Measurements from ENCODE around the gene LDAF1. TPM values are rescaled to one million over a fixed set of nuclear protein-coding genes. Genes with fewer than 3 reads are reported as not detected.

The LDAF1 gene
- total and polyA plus RNA-seq, 2 of the 8 experiments (the other 6 are each of a cell fraction or from before 2014, with no cell fraction given), result 32.4 to 34.2 TPM

DNA sequence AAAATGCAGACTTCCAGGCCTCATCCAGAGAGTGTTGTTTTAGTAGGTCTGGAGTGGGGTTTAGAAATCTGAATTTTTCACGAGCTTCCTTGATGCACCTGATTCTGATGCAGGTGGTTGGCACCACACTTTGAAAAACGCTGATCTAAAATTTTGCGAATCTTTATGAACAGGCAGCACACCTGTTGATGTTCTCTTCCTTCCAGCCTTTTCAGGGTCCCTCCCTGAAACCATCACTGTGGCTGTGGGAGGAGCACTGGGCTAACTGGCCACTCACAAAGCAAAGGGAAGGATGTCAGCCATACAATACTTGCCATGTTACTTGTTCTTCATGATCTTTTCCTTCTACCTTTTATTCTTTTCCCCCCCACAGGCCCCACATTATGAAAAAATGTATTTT, 14.2 kb downstream of the LDAF1 start:
- H3K27me3 ChIP-seq (replicated peaks in 1 of 4; ENCODE audit: control insufficient read depth in 3 of 4, extremely low read depth in 1 of 4, insufficient read depth in 3 of 4, low read length in 3 of 4), result no peaks in the 10 kb centered on the region
- H4K8ac ChIP-seq (ENCODE audit: extremely low read depth, insufficient read depth, low read length), result no peak overlapping the region
- H3K36me3 ChIP-seq (ENCODE audit: control insufficient read depth in 2 of 4, insufficient read depth in 4 of 4, low read length in 3 of 4), result peaks cover 16 to 78% (median 51%) of the 10 kb centered on the region in 4 experiments
- H2BK15ac ChIP-seq (ENCODE audit: low read length), result no peak overlapping the region
- H4K20me1 ChIP-seq (replicated peaks in 1 of 2; ENCODE audit: control insufficient read depth in 1 of 2, insufficient read depth in 2 of 2, low read length in 2 of 2), result no peaks in the 10 kb centered on the region
- FAIRE-seq, result no peak
- H3K4me1 ChIP-seq (replicated peaks in 1 of 4; ENCODE audit: control insufficient read depth in 3 of 4, insufficient read depth in 4 of 4, low read length in 3 of 4), result no peaks in the 10 kb centered on the region
- H2BK120ac ChIP-seq (replicated peaks; ENCODE audit: low read depth, low read length), result no peak overlapping the region
- no peak for DNase-seq (ENCODE audit: low read depth in 1 of 2, low spot score in 2 of 2)
- CTCF ChIA-PET (ENCODE audit: partially characterized antibody), result interaction anchor here (1.5 kb wide), 1 partner anchor 128 kb away, joined by 4 read pairs; no protein-coding TSS in a partner anchor
- H2BK5ac ChIP-seq (ENCODE audit: low read depth, low read length), result no peak overlapping the region
- H2AFZ ChIP-seq (ENCODE audit: low read length), result no peak overlapping the region
- no peak overlapping the region for H3K9ac ChIP-seq (replicated peaks in 1 of 4; ENCODE audit: extremely low read depth in 1 of 4, low read depth in 3 of 4, low read length in 3 of 4)
- H2AK5ac ChIP-seq (ENCODE audit: low read depth, low read length), result no peak overlapping the region
- no peak overlapping the region for H3K4ac ChIP-seq (replicated peaks; ENCODE audit: insufficient read length, low read depth, low read length)
- no peak overlapping the region for H3K18ac ChIP-seq (ENCODE audit: extremely low read depth, low read length)
- POLR2A ChIA-PET (ENCODE audit: partially characterized antibody), result interaction anchor here (1.0 to 1.5 kb wide), 2 partner anchors 12 to 95 kb away, joined by 3 to 5 read pairs; no protein-coding TSS in a partner anchor
- TF ChIP-seq HDAC6 (IDR thresholded peaks at IDR 0.05; ENCODE audit: low read depth, low read length), result no peak
- TF ChIP-seq SIN3A (conservative IDR thresholded peaks at IDR 0.05 in 1 of 2, IDR thresholded peaks at IDR 0.05 in 1 of 2; ENCODE audit: low read depth in 1 of 2, low read length in 2 of 2), result no peak
- TF ChIP-seq TBP (IDR thresholded peaks at IDR 0.05; ENCODE audit: low read depth, low read length), result no peak
- TF ChIP-seq POU5F1 (IDR thresholded peaks at IDR 0.05; ENCODE audit: low read depth, low read length), result no peak
- TF ChIP-seq SP1 (IDR thresholded peaks at IDR 0.05; ENCODE audit: low read depth, low read length), result no peak
- TF ChIP-seq, protein P1, sequence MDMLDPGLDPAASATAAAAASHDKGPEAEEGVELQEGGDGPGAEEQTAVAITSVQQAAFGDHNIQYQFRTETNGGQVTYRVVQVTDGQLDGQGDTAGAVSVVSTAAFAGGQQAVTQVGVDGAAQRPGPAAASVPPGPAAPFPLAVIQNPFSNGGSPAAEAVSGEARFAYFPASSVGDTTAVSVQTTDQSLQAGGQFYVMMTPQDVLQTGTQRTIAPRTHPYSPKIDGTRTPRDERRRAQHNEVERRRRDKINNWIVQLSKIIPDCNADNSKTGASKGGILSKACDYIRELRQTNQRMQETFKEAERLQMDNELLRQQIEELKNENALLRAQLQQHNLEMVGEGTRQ (IDR thresholded peaks at IDR 0.05; ENCODE audit: low read length), result no peak
- H4K5ac ChIP-seq (ENCODE audit: insufficient read length, low read depth, low read length), result no peak overlapping the region
- no peak overlapping the region for H3K56ac ChIP-seq (replicated peaks; ENCODE audit: insufficient read length, low read depth, low read length)
- no peak overlapping the region for H2BK20ac ChIP-seq (ENCODE audit: low read length)
- H3K4me2 ChIP-seq (ENCODE audit: insufficient read depth in 1 of 2, low read depth in 2 of 2, low read length in 2 of 2), result no peak overlapping the region
- WGBS, 2 experiments (ENCODE audit: extremely low coverage in 1 of 2, insufficient coverage in 1 of 2, insufficient read length in 1 of 2, insufficient replicate concordance in 2 of 2, low coverage in 1 of 2, low lambda C conversion rate in 2 of 2, missing lambda C conversion rate in 1 of 2), result 88% methylated on average over 3 of the region's 3 CpGs; no CpG with 5 or more reads in 1 of the 2 experiments
- H3K14ac ChIP-seq (ENCODE audit: insufficient read length), result no peak overlapping the region
- no peaks in the 10 kb centered on the region for H3K79me1 ChIP-seq (ENCODE audit: low read depth, low read length)
- peaks cover 0 to 4% of the 10 kb centered on the region in 2 experiments; a peak in 1 of 4 replicates for H3K79me2 ChIP-seq (ENCODE audit: control insufficient read depth in 1 of 2, insufficient read depth in 2 of 2, low read length in 2 of 2)
- H3K9me3 ChIP-seq (ENCODE audit: insufficient read depth in 2 of 2, low read depth in 1 of 2, low read length in 1 of 2), result no peaks in the 10 kb centered on the region
- H2BK12ac ChIP-seq (ENCODE audit: low read depth, low read length), result no peak overlapping the region
- no peak overlapping the region for H3K4me3 ChIP-seq (ENCODE audit: extremely low read depth in 1 of 4, insufficient read depth in 2 of 4, low read depth in 3 of 4, low read length in 4 of 4)
- no peak overlapping the region for H4K91ac ChIP-seq (replicated peaks; ENCODE audit: insufficient read length, low read length)
- H3K27ac ChIP-seq (ENCODE audit: low read depth, low read length), result no peak overlapping the region
- no peak overlapping the region for H3K23ac ChIP-seq (ENCODE audit: insufficient read length)
- no peaks in the 10 kb centered on the region for H3K23me2 ChIP-seq (ENCODE audit: low read depth, low read length)

Measured in H1 (cell line).